Stimulated activated CD4-positive, alpha-beta T cell treated with anti-CD3 and anti-CD28 coated beads, TNF-alpha, amount 100 ng/mL, for 4 hours (primary cell): ENCODE data around the gene KIAA1191.
A peak's percentile ranks its signal among the peaks of the same experiment; 100 is the strongest.
"Not testable (repeated sequence)": the region's sequence is repeated elsewhere in the genome, so short reads cannot be mapped to it uniquely, and the experiment has no call there.

Experiments used
- DNase-seq, 3 experiments: peaks; one replicate each; pipeline ENCODE4 v3.0.0-alpha.2; 2020; ENCODE audit warnings: low read depth in 3 of 3

Gene KIAA1191, protein sequence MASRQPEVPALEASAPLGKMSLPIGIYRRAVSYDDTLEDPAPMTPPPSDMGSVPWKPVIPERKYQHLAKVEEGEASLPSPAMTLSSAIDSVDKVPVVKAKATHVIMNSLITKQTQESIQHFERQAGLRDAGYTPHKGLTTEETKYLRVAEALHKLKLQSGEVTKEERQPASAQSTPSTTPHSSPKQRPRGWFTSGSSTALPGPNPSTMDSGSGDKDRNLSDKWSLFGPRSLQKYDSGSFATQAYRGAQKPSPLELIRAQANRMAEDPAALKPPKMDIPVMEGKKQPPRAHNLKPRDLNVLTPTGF

GRCh38 chr5:176361437-176362232, at the start of gene KIAA1191:
Gene KIAA1191, minus strand, starts transcription at chr5:176361764. Its CDS starts 2,256 bp downstream, at chr5:176359508.
- peak; percentile 87 to 93 (median 88) for DNase-seq

- no peak for DNase-seq
Observed at GRCh38 chr5:176410486-176411180, 49.1 kb upstream of the KIAA1191 start.

- no peak for DNase-seq
Observed at GRCh38 chr5:176409765-176410164, 48.2 kb upstream of the KIAA1191 start.

DNA sequence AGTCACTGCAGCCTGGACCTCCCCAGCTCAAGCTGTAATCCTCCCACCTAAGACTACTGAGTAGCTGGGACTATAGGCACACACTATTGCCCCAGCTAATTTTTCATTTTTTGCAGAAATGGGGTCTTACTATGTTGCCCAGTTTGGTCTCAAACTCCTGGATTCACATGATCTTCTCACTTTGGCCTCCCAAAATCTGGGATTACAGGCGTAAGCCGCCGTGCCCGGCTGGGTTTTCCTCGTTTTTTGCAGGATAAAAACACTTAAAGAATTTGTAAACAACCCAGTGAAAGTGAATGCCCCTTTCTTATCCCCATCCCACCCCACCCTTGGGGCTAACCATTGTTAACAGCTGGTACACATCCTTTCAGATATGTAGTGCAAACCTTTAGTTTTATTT, 47.0 kb upstream of the KIAA1191 start:
- no peak for DNase-seq

DNA sequence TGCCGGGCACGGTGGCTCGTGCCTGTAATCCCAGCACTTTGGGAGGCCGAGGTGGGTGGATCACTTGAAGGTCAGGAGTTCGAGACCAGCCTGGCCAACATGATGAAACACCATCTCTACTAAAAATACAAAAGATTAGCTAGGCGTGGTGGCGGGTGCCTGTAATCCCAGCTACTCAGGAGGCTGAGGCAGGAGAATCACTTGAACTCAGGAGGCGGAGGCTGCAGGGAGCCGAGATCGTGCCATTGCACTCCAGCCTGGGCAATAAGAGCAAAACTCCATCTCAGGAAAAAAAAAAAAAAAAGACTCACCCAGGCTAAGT, 46.6 kb upstream of the KIAA1191 start:
- DNase-seq, result not testable (repeated sequence)

- DNase-seq, result no peak
Observed at GRCh38 chr5:176407456-176408251, 46.1 kb upstream of the KIAA1191 start.

GRCh38 chr5:176406436-176407052, 45.0 kb upstream of the KIAA1191 start:
- DNase-seq, result no peak

- DNase-seq, result no peak
Observed at GRCh38 chr5:176405656-176406435, 44.3 kb upstream of the KIAA1191 start.

DNA sequence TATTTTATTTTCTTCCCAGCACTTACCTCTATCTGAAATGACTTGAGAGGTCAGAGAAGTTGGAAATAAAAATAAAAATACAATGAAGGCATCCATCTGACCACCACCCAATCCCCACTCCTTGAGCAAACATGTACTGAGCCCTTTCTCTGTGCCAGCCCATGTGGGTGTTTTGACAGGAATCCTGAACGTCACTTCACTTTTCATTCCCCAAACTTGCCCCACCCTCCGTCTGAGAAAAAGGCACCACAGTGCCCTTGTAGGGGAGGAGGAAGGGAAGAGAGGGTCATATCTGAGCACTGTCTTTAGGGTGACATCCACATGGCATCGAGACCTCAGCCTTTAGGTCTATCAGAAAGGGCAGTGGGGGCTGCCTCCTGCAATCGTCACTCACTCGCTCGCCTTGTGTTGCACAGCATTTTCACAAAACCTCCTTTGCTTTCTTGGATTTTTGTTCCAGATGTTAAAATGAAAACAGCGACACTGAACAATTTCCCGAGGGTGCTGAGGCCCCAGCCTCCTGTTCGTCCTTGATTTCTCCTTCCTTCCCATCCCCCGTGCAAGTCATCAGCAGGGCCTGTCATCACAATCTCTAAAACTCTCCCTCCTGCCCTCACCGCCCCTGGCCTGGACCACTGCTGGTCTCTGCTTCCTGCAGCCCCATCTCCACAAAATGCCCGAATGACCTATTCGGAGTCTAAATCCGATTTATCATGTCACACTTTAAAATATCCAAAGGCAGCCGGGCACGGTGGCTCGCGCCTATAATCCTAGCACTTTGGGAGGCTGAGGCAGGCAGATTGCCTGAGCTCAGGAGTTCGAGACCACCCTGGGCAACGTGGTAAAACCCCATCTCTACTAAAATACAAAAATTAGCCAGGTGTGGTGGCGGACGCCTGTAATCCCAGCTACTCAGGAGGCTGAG, 40.0 kb upstream of the KIAA1191 start:
- no peak for DNase-seq

DNA sequence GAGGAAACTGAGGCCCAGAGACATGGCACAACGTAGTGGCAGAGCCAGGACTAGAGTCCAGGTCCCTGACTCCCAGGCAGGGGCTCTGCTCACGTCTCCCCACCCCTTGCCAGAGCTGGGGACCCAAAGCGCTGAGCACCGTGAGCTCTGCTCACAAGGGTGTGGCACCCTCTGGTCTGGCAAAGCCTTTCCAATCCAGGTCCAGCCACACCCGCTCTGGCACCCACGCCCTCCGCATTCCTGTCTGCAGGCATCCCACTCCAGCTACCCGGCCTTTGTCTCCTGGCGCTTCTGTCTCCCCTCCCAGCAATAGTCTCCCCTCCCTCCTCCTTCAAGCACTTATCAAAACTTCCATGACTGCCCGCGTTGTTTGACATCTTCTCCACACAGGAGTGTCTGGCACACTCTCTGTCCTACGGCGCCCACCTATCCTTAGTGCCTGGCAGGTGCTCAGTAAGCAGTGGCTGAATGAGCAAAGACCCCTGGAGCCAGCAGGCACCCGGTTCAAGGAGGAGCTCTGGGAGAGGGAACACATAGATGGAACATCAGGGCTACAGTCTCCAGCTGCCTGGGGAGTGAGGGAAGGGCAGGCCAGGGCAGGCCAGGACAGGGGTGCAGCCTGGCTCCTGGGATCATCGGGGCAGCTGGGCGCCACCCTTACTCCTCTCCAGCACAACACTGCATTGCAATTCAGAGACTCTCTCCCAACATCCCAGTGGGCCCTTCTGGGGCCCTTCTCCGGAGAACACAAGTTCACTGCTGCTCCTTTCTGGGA, 39.0 kb upstream of the KIAA1191 start:
- DNase-seq, result no peak

DNA sequence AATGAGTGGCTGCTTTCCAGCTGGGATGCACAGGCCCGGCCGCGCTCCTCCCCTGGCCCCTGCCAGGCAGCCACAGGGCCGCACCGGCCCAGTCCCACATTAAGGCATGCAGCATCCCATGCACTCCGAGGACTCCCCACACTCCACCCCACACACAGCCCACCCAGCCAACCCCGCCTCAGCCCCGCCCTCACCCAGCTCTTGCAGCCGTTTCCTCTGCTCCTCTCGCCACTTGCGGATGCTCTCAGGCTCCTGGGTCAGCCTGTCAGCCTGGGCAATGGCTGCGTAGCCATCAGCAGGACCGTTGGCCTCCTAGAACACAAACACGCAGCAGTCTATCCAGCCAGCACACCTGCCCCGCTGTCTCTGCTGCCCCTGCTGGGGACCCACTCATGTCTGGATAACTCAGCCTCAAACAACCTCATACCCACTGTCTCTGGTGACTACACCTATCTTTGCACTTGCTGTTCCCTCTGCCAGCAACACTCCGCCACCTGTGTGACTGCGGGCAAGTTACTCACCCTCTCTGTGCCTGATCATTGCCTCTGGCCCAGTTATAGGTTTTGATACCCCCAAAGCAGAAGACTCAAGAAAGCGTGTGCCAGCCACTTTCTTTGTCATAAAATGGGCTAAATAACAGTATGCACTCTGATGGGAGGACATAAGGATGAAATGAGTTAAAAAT, 36.3 kb upstream of the KIAA1191 start:
- no peak for DNase-seq

DNA sequence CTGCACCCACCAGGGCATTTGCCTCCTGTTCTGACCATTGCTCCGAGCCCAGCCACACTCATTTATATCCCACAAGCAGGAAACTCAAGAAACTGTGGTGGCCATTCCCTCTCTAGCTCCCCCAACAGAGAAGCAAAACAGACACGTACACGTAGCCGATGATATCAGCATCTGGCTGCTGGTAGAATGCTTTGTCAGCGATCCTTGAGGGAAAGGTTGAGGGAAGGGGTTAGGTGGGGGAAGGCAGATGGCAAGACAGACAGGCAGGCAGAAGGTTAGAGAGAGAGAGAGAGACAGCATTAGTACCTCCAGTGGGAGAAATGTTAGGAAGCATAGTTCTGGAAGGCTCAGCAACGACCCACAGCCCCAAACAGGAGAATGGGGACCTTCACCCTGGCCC, 34.8 kb upstream of the KIAA1191 start:
- DNase-seq, result no peak

DNA sequence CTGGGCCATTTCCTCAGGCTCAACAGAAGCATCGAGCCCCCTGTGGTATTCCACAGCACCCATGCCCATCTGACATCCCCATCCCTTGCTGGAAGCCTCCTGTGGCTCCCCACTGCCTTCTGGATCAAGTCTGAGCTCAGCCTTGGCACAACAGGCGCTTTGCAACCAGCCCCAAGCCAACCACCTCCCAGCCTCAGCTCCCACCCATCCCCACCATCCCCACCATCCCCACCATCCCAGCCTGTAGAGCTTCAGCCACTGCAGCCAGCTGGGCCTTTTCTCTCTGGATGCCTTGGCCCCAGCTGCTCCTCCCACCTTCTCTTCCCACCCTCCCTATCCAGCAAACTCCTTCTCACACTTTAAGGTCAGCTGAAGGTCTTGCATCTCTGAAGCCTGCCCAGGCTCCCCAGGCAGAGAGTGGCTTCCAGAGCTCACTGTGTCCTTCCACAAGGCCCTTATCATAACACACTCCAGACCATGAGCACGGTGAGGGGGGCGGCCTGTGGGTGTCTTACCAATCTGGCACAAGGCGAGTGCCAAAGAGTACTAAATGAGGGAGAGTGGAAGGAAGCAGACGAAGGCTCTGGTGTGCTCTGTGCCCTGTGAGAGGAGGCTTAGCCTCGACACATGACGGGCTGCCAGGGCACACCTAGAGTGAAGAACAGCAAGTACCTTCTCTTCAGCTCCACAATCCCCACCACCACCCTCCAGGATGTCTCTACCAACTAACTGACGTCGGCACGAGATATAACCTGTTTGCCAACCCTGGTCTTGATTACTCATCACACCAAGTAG, 33.5 kb upstream of the KIAA1191 start:
- DNase-seq, result no peak

DNA sequence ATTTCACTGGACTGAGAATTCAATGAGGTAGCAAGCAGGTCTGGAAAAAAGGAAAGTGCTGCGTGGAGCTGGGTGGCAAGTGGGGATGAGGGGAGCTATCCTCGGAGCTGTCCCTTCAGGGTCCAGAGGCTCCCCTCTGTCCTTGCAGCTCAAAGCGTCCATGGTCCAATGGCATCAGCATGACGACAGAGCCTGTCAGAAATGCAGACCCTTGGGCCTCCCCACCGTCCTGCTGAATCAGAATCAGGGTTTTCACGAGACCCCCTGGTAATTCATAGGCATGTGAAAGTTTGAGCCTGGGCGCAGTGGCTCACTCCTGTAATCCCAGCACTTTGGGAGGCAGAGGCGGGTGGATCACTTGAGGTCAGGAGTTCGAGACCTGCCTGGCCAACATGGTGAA, 32.5 kb upstream of the KIAA1191 start:
- DNase-seq, result no peak

GRCh38 chr5:176392526-176392925, 31.0 kb upstream of the KIAA1191 start:
- no peak for DNase-seq

GRCh38 chr5:176391999-176392398, 30.4 kb upstream of the KIAA1191 start:
- DNase-seq, result no peak

- DNase-seq, result no peak
Observed at GRCh38 chr5:176391479-176391878, 29.9 kb upstream of the KIAA1191 start.
